ENCODE results near the gene ZNF581. TPM values are rescaled to one million over a fixed set of nuclear protein-coding genes. Genes with fewer than 3 reads are reported as not detected.

Gene ZNF581
- 10 to 100 TPM; 24.1 to 25.5 TPM for total RNA-seq

- peaks cover 55% of the 10 kb centered on the region for H3K4me1 Mint-ChIP-seq
- peaks cover 32% of the 10 kb centered on the region for H3K36me3 Mint-ChIP-seq (ENCODE audit: low read depth)
- peak; percentile 78 for DNase-seq
- ChIA-PET POLR2A (no interaction called here), CTCF (interaction anchor here (0.8 to 2.1 kb wide), 6 partner anchors 8 to 139 kb away, joined by 3 to 17 read pairs (median 9); partner anchors contain the start of genes U2AF2 and ZNF784)
- H3K4me3 Mint-ChIP-seq = peak within 1 kb of the TSS; percentile 93
- no peaks in the 10 kb centered on the region for H3K27me3 Mint-ChIP-seq
- peaks cover 3% of the 10 kb centered on the region for H3K9me3 Mint-ChIP-seq
- H3K27ac Mint-ChIP-seq = peak within 1 kb of the TSS; percentile 98
Measured at GRCh38 chr19:55643003-55643886, at the start of gene ZNF581. Gene ZNF581, plus strand, starts transcription at chr19:55643649. Its CDS starts 923 bp downstream, at chr19:55644572.

DNA sequence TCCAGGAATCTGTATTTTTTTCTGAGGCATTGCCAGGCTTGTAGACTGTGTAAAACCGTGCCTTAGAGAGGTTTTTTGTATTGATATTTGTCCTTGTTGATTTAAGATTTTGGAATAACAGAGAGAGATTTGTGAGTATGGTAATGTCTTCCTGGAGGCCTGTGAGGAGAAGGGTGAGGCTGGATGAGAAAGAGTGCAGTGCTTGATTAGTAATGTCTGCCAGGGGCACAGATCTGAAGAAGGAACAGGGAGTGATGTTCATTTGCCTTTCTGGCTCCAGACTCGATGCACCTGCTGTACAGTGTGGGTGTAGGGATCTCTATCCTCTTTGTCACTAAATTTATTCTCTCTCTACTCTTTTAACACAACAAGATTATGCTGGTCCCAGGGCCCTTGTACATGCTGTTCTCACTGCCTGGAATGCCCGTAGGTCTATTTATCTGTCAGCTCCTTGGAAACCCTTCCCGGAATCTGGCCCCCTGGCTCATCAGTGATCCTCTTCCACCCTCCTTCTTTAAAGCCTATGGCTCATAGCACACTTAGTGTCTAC lies 48.4 kb upstream of the ZNF581 start:
- Mint-ChIP-seq H3K27ac (peak overlapping the region; percentile 1), H3K27me3 (no peaks in the 10 kb centered on the region), H3K4me1 (peaks cover 15% of the 10 kb centered on the region), H3K9me3 (peaks cover 7% of the 10 kb centered on the region), H3K4me3 (no peak overlapping the region), H3K36me3 (ENCODE audit: low read depth) (peaks cover 38% of the 10 kb centered on the region)
- no peak for DNase-seq
- ChIA-PET POLR2A (no interaction called here), CTCF (interaction anchor here (0.8 kb wide), 1 partner anchor 36 kb away, joined by 5 read pairs; no protein-coding TSS in a partner anchor)

DNA sequence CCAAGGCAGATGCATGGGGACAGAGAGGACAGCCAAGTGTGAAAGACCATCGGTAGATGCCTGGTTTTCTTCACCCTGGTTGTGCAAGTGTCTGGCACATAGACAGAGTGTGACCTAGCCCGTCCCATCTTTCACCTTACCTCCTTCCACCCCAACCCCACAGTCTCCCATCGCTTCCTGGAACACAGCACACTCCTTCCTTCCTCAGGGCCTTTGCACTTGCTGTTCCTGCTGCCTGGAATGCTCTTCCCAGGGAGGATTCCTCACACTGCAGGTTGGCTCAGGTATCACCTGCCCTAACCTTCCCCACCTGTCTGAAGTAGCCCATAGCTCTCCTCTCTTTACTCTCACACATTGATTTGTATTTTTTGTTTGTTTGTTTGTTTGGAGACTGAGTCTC lies 47.1 kb upstream of the ZNF581 start:
- peaks cover 7% of the 10 kb centered on the region for H3K9me3 Mint-ChIP-seq
- ChIA-PET POLR2A (interaction anchor here (0.6 kb wide), 1 partner anchor 13 kb away, joined by 4 read pairs; no protein-coding TSS in a partner anchor), CTCF (interaction anchor here (1.5 kb wide), 1 partner anchor 9 kb away, joined by 5 read pairs; the partner anchor contains the start of gene ZNF865)
- no peak overlapping the region for H3K27ac Mint-ChIP-seq
- H3K4me3 Mint-ChIP-seq = no peak overlapping the region
- no peaks in the 10 kb centered on the region for H3K27me3 Mint-ChIP-seq
- H3K4me1 Mint-ChIP-seq = peaks cover 20% of the 10 kb centered on the region
- H3K36me3 Mint-ChIP-seq (ENCODE audit: low read depth) = peaks cover 36% of the 10 kb centered on the region
- no peak for DNase-seq

- no peak for DNase-seq
- CTCF ChIA-PET = interaction anchor here (0.6 kb wide), 2 partner anchors 446 to 597 kb away, joined by 3 to 4 read pairs; no protein-coding TSS in a partner anchor
- H3K27ac Mint-ChIP-seq = no peak overlapping the region
- H3K9me3 Mint-ChIP-seq = peaks cover 7% of the 10 kb centered on the region
- POLR2A ChIA-PET = interaction anchor here (0.5 kb wide), 1 partner anchor 418 kb away, joined by 3 read pairs; no protein-coding TSS in a partner anchor
- peaks cover 35% of the 10 kb centered on the region for H3K36me3 Mint-ChIP-seq (ENCODE audit: low read depth)
- H3K4me3 Mint-ChIP-seq = no peak overlapping the region
- no peaks in the 10 kb centered on the region for H3K27me3 Mint-ChIP-seq
- peaks cover 26% of the 10 kb centered on the region for H3K4me1 Mint-ChIP-seq
Measured at GRCh38 chr19:55597501-55597921, 45.9 kb upstream of the ZNF581 start.

DNA sequence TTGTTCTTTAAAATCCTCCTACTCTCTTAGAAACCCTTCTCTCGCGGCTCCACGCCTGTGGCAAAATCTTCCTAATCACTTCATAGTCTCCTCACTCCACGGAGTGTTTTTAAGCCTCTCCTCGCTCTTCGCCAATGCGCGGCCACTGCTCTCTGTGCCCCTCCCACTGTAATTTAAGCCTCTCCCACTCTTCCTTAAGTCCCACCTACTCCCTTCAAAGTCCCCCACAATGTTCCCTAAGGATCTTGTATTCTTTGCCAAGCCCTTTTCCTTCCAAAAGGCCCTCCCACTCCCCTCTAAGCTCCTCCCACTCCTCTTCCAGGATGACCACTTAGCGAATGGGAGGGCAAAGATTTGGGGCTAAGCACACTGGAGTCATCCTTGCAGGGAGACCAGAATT lies 45.4 kb upstream of the ZNF581 start:
- CTCF ChIA-PET = interaction anchor here (0.6 kb wide), 2 partner anchors 447 to 597 kb away, joined by 3 to 4 read pairs; no protein-coding TSS in a partner anchor
- POLR2A ChIA-PET = no interaction called here

GRCh38 chr19:55598719-55599467 lies 44.6 kb upstream of the ZNF581 start:
- POLR2A ChIA-PET = interaction anchor here (0.8 to 1.4 kb wide), 3 partner anchors 9 to 191 kb away, joined by 3 to 6 read pairs (median 3); partner anchors contain the start of genes UBE2S and ZNF579
- peaks cover 38% of the 10 kb centered on the region for H3K36me3 Mint-ChIP-seq (ENCODE audit: low read depth)

More for the DNA sequence above, 45.4 kb upstream of the ZNF581 start:
- H3K4me3 Mint-ChIP-seq = no peak overlapping the region
- no peaks in the 10 kb centered on the region for H3K27me3 Mint-ChIP-seq
- peaks cover 35% of the 10 kb centered on the region for H3K36me3 Mint-ChIP-seq (ENCODE audit: low read depth)
- peaks cover 27% of the 10 kb centered on the region for H3K4me1 Mint-ChIP-seq
- no peak for DNase-seq
- peaks cover 7% of the 10 kb centered on the region for H3K9me3 Mint-ChIP-seq
- peak overlapping the region; percentile 57 for H3K27ac Mint-ChIP-seq

GRCh38 chr19:55599468-55599841 lies 44.0 kb upstream of the ZNF581 start, which contains the start of gene FIZ1:
Gene FIZ1, minus strand, starts transcription at chr19:55599517. Its CDS starts 1,652 bp downstream, at chr19:55597865.
- H3K4me3 Mint-ChIP-seq = peak within 1 kb of the TSS; percentile 87
- peaks cover 38% of the 10 kb centered on the region for H3K4me1 Mint-ChIP-seq

More at GRCh38 chr19:55598719-55599467, 44.6 kb upstream of the ZNF581 start:
- no peaks in the 10 kb centered on the region for H3K27me3 Mint-ChIP-seq
- CTCF ChIA-PET = interaction anchor here (0.6 to 1.4 kb wide), 5 partner anchors 24 to 95 kb away, joined by 3 to 7 read pairs (median 3); partner anchors contain the start of gene U2AF2
- peaks cover 7% of the 10 kb centered on the region for H3K9me3 Mint-ChIP-seq
- H3K4me3 Mint-ChIP-seq = peak overlapping the region; percentile 87
- H3K27ac Mint-ChIP-seq = peak overlapping the region; percentile 96
- peak; percentile 95 for DNase-seq
- H3K4me1 Mint-ChIP-seq = peaks cover 36% of the 10 kb centered on the region

GRCh38 chr19:55599842-55600661 lies 43.4 kb upstream of the ZNF581 start, which contains the start of gene ZNF524:
Gene ZNF524, plus strand, starts transcription at chr19:55600288. Its CDS starts 1,825 bp downstream, at chr19:55602113.
- POLR2A ChIA-PET = interaction anchor here (0.8 to 1.4 kb wide), 2 partner anchors 19 to 192 kb away, joined by 3 to 6 read pairs; partner anchors contain the start of genes UBE2S and ZNF579
- CTCF ChIA-PET = interaction anchor here (0.9 to 1.5 kb wide), 4 partner anchors 23 to 96 kb away, joined by 3 to 7 read pairs (median 5); partner anchors contain the start of gene U2AF2
- peak; percentile 87 for DNase-seq
- Mint-ChIP-seq H3K9me3 (peaks cover 7% of the 10 kb centered on the region), H3K4me3 (peak within 1 kb of the TSS; percentile 87), H3K4me1 (peaks cover 42% of the 10 kb centered on the region), H3K27ac (peak within 1 kb of the TSS; percentile 96), H3K27me3 (no peaks in the 10 kb centered on the region), H3K36me3 (ENCODE audit: low read depth) (peaks cover 34% of the 10 kb centered on the region)

More at GRCh38 chr19:55599468-55599841, 44.0 kb upstream of the ZNF581 start, which contains the start of gene FIZ1:
- Mint-ChIP-seq H3K27me3 (no peaks in the 10 kb centered on the region), H3K9me3 (peaks cover 7% of the 10 kb centered on the region), H3K27ac (peak within 1 kb of the TSS; percentile 96), H3K36me3 (ENCODE audit: low read depth) (peaks cover 38% of the 10 kb centered on the region)
- CTCF ChIA-PET = interaction anchor here (0.6 to 1.4 kb wide), 5 partner anchors 23 to 95 kb away, joined by 3 to 7 read pairs (median 3); partner anchors contain the start of gene U2AF2
- POLR2A ChIA-PET = interaction anchor here (0.8 to 1.4 kb wide), 3 partner anchors 10 to 192 kb away, joined by 3 to 6 read pairs (median 3); partner anchors contain the start of genes UBE2S and ZNF579
- peak; percentile 97 for DNase-seq

- Mint-ChIP-seq H3K36me3 (ENCODE audit: low read depth) (peaks cover 28% of the 10 kb centered on the region), H3K4me1 (peaks cover 42% of the 10 kb centered on the region), H3K27ac (peak overlapping the region; percentile 87), H3K4me3 (peak overlapping the region; percentile 78), H3K27me3 (no peaks in the 10 kb centered on the region), H3K9me3 (peaks cover 6% of the 10 kb centered on the region)
- CTCF ChIA-PET = interaction anchor here (1.5 kb wide), 1 partner anchor 39 kb away, joined by 3 read pairs; no protein-coding TSS in a partner anchor
- POLR2A ChIA-PET = no interaction called here
- no peak for DNase-seq
Measured at GRCh38 chr19:55600662-55601028, 42.8 kb upstream of the ZNF581 start.

GRCh38 chr19:55601084-55601483 lies 42.4 kb upstream of the ZNF581 start:
- ChIA-PET CTCF (interaction anchor here (1.5 to 1.7 kb wide), 2 partner anchors 39 to 53 kb away, joined by 3 to 6 read pairs; partner anchors contain the start of gene U2AF2), POLR2A (no interaction called here)
- Mint-ChIP-seq H3K27me3 (no peaks in the 10 kb centered on the region), H3K4me3 (peak overlapping the region; percentile 78), H3K4me1 (peaks cover 44% of the 10 kb centered on the region), H3K9me3 (peaks cover 4% of the 10 kb centered on the region), H3K36me3 (ENCODE audit: low read depth) (peaks cover 24% of the 10 kb centered on the region), H3K27ac (peak overlapping the region; percentile 87)
- no peak for DNase-seq
